HT1080 (cell line): ENCODE measurements around the gene LMAN1L. TPM values are rescaled to one million over a fixed set of nuclear protein-coding genes. Genes with fewer than 3 reads are reported as not detected.
A peak's percentile ranks its signal among the peaks of the same experiment; 100 is the strongest.

ENCODE experiments used
- DNase-seq: peaks from one replicate; pipeline ENCODE4 v3.0.0-alpha.2; 2015; ENCODE audit warnings: low read depth
- total RNA-seq: library from RNA; depleted of rRNA; stranded (reverse); fragments of >200 nt; shearing (Covaris generic); gene quantifications from 2 replicates; pipeline ENCODE4 v1.2.3, GENCODE V29; 2014

LMAN1L gene
- total RNA-seq, 1 experiment from 2014 or later = 0.05 TPM

DNA sequence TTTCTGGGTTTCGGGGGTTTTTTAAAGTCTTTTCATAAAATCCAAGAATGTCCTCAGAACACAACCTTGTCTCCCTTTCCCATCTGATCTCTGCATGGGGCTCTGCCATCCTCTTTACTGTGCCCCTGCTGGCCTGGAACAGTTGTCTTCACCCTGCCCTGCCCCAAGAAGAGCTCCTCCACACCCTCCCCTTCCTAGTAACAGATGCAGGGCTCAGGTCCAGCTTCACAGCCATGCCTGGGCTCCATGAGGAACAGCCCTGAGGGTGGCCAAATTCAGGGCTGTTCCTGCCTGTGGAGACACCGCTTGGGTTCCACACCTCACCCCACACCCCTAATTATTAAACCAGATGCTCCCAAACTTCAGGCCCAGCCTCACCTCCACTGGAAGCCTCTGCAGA lies 43.2 kb downstream of the LMAN1L start:
- no peak for DNase-seq

DNA sequence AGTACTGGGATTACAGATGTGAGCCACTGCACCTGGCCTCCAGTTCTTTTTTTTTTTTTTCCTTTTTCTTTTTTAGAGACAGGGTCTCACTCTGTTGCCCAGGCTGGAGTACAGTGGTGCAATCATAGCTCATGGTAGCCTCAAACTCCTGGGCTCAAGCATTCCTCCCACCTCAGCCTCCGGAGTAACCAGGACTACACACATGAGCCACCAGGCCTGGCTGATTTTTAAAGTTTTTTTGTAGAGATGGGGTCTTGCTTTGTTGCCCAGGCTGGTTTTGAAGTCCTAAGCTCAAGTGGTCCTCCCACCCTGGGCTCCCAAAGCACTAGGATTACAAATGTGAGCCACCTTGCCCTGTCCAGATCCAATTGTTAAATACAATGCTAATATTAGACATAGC lies 43.9 kb downstream of the LMAN1L start:
- DNase-seq = no peak

DNA sequence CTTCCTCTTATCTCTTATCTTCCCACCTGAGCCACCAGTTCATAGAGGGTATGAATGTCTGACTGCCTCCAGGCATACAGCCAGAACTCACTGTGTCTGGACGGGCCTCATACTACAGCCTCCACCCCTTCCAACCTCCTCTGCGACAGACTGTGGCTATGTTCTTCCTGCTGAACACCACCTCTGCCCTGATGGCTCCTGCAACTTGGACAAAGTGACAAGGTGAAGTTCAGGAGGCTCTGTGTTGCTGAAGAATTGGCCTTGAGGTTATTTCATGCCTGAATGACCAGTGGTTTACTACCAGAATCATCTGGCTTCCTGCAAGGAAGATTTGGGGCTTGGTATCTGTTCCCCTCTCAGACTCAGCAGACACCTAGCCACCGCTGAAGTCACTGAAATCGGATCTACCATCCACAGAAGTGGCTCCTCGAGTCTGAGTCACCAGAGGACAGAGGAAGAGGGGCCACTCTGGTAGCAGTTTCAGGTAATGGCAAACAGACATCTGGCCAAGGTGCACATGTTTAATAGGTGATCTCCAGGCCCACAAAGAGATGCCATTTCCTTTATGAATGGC lies 44.5 kb downstream of the LMAN1L start:
- DNase-seq = no peak

DNA sequence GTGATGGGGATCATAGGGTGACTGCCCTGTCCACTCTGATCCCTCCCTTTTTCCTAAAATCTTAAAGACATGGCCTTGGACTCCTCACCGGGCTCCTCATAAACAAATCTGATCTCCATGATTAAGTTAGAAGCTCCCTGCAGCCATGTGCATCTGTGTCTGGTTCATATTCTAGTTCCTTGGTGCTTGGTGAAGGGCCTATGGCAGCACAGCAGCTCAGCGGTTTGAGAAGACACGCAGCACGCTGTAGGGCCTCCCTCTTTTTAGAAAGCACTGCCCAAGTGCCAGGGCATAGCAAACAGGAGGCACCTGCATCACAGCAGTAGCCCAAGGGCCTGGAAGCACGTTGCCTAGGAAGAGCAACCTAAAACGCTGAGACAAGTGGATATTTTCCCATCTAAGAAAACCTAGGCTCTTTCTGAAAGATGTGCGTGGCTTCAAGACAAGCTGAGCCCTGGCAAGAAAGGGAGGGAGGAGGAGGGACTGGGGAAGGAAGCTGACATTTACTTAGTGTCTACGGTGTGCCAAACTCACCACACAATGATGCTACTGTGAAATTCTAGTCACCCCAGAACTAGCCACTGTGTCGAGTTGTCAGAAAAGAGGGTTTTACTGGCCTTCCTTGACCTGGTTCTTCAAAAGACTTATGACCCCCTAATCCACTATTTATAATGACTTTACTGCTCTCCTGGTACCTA lies 45.2 kb downstream of the LMAN1L start:
- no peak for DNase-seq

DNA sequence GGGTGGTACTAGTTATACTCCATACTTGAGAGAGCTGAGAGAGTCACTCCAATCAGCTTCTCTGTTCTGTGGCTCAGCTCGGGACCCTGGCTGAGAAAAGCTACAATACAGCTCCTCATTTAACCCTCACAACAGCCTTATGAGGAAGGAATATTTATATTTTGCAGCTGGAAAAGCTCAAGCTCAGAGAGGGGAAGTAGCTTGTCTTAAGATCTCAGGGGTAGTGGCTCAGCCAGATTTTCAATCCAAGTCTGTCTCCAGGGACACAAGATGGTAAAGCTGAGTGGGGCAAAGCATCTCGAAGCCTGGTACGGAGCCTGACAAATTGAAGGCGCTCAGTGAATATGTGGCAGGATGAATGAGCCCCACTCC lies 45.7 kb downstream of the LMAN1L start:
- DNase-seq = no peak

DNA sequence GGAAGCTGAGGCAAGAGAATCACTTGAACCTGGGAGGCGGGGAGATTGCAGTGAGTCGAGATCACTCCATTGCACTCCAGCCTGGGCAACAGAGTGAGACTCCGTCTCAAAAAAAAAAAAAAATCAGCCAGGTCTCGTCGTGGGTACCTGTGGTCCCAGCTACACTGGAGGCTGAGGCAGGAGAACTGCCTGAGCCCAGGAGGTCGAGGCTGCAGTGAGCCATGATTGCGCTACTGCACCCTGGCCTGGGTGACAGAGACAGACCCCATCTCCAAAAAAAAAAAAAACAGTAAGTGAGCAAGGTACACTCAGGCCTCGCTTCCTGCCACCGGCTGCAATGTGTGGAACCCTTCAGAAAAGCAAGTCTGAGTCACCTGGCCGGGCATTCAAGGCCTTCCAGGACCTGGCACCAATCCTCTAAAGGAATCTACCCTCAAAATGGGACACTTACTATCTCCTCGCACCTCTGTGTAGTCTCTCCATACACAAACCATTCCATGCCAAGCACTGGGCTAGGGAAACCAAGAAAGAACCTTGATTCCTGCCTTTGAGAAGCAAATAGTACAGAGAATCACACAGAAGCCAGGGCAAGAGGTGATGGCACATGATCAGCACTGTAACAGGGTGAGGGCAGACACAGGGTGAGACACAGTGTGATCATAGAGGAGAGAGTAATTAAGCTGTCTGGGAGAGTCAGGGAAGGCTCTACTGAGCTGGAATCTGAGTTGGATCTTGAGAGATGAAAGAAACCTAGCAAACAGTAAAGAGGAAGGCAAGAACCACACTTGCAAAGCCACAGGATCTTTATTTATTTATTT lies 50.8 kb downstream of the LMAN1L start:
- DNase-seq = peak; percentile 77

DNA sequence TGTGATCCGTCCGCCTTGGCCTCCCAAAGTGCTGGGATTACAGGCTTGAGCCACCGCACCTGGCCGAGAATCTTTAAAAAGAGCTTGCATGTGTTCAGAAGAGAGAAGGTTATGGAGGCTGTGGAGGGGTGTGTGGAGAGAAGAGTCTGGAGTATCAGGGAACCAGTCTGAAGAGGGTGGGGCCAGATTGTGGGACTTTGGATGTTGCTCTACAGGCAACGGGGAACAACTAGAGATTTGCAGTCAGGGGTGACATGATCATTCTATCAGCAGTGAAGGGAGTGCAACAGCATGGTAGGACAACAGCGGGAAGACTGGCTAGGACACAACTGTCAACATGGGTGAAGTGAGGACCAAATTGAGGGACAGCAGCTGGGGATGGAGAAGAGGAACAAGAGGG lies 51.7 kb downstream of the LMAN1L start:
- DNase-seq = no peak

DNA sequence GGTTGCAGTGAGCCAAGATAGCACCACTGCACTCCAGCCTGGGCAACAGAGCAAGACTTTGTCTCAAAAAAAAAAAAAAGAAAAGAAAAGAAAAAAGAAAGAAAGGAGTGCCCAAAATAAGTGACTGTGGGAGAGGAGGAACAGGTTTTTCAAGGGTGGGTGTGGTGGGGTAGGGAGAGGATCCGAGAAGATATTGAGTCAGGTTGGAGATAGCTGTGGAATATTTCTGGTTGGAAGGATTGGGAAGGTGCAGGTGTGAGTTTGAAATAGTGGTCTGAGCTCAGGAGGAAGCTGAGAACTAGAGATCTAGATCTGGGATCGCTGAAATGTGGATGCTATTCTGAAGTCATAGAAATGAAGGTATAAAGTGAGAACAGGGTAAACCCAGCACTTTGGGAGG lies 52.7 kb downstream of the LMAN1L start:
- DNase-seq = no peak

DNA sequence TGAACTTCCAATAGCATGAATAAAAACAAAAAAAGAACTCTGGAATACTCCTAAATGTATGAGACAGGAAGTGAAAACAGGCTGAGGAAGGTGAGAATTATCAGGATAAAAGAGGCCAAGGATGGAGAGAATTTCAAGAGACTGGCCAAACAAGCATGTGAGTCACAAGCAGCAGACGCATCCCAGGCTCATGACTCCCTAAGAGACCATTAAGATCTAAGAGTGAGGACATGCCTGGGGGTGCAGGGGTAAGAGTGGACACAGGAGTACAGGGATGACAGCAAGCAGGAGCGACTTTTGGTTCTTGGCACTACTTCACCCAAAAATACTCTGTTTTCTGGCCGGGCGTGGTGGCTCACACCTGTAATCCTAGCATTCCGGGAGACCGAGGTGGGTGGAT lies 53.5 kb downstream of the LMAN1L start:
- DNase-seq = peak; percentile 73

DNA sequence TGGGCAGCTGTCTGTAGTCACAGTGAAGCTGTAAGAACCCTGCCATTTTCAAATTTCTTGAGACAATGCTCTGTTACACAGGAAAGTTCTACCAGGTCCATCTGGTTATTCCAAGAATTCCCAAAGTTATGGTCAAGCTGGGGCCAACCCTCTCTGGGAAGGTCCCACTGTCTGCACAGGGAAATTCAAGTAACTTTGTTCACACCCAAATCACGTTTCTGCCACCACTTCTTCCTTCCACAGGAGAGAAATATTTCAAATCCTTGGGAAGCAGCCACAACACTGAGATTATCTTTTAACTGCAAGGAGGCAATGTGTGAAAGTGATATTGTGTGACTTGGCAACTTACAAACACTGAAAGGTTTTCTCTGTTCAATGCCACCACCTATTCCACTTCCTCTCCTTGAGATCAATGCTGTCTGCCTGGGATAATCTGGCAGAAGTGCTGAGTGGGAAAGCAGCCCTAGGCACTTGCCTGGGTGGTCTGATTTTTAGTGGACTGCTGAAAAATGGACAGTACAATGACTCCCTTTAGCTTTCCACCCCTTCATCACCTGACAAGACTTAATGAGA lies 54.9 kb downstream of the LMAN1L start:
- DNase-seq = no peak

DNA sequence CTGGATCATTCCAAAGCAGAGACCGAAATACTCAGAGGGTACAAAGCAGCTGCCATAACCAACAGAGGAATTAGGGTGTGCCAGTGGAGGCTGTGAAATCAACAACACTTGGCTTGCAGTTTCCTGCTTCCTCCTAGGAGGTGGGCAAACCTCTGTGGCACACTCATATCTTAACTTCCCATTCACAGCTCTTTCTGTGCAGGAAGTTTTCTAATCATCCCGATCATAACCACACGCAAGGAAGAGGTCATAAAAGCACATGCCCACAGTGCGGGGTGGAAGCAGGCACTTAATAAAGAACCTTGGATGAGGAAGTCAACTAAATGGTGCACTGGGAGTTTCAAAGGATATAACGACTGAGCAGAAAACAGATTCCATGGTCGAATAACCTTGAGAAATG lies 55.4 kb downstream of the LMAN1L start:
- DNase-seq = no peak

DNA sequence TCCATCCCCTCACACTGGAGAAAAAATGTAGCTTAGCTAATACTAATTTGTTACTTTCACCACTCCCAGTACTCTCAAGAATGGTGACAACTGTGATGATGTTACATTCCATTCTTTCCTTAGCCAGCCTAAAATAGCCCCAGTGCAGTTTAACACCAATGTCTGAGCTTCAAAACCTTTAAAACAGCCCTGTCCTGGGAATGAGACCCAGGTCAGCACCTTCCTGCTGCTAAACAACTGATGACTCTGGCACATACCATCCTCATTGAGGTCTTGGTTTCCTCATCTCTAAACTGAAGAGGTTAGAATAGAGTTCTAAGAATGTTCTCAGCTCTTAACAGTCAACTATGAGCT lies 56.7 kb downstream of the LMAN1L start:
- no peak for DNase-seq

DNA sequence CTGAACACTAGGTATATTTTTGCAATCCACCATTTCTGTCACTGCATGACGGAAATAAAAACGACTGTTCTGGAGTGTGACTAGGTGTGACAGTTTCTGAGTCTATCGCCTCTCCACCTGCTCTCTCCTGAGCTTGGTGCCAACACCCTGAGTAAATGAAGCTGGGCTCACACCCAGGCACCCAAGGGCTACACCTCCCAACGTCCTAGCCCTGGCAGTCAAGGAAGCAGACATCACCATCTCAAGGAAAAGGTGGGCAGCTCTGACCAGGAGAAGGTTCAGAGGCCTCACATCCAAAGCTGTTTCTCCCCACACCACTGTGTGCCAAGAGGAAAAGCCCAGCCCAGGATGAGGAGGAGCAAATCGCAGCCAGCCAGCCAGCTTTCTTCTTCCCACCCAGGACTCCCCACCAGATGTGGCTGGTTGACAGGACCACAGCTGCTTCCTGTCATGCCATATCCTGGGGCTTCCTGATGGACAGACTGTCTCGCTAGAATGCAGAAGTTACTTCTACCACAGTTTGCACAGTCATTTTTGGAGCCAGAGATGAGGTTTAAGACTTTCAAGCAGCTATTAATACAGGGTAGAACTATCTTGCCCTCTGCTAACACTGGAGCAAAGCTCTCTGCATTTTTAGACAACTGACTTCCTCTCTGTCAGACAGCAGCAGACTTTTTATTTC lies 57.2 kb downstream of the LMAN1L start:
- DNase-seq = peak; percentile 20

DNA sequence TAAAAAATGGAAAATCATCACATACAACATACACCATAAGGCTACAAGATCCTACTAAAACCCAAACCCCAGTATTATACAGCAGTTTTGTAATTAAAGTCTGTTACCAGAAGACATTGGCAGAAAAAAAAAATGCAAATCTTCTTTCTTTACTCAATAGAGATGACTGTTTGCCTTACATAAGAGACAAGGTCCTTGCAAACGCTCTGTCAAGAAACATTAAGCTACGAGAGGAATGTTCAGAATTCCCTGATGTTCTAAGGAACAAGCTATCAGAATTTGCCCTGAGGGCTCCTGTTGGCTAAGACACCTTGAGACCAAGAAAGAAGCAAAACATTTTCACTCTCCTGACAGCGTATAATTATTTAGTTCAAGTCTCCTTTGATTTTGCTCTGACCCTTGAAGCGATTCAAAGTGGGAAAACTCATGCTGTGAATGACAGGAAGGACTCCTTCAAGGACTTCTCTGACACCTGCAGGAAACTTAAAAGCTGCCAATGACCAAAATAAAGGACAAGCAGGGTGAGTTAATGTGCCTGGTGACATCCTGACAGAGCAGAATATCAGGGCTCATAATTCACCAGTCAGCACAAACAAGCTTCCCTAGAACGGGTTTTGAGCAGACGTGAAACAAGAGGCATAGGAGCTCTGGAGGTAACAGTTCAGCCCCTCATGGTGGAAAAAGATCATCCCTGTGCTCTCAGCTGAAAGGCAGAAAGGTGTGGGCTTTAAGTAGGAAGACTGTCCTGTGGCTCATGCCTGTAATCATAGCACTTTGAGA lies 58.0 kb downstream of the LMAN1L start:
- no peak for DNase-seq

DNA sequence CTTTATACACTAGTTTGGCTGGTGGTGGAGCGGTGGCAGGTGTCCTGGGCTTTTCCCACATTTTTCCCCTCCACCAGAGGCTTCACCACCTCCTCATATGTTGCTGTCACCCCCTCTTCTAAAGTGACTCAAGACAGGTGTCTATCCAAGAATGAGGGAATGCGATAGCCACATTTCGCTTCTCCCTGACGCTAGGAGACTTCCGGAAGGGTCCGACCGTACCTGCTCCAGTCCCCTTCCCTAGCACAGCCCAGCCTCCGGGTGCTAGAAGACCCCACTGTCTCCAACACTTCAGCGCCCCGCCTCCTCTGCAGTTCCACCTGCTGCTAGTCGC lies 60.0 kb downstream of the LMAN1L start:
- DNase-seq = no peak

DNA sequence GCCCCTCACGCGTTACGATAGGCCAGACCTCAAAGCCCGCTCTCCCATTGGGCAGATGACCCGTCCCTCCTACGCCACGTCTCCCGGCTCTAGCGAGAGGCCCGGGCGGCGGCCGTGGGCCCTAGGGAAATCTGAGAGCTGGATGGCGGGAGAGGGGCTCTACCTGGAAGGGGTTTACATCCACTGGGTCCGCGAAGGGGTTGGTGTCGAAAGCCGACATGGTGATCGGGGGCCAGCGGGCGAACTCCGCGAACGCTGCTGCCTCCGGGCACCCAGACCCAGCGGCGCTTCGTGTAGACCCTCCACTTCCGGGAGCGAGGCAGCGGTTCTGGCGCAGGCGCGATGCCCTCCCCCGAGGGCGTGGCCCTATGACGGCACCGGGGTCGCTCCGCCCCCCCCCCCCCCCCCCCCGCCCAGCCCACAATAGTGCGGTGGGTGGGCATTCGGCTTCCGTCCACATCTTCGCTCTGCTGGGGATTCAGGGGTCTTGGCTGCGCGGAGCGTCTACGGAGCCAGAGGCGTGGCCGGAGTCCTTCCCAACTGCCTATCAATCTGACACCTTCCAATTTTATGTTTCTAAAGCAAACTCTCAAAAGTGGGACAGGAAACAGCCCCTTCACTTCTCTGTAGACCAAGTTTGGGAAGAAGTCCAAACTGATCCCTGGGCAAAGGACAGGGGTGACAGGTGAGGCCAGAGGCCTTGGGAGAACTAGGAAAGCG lies 60.6 kb downstream of the LMAN1L start, which contains the start of gene SCAMP2:
Gene SCAMP2 (minus strand): TSS at position 330 of the 720 bp plus-strand sequence. CDS start 110 bp downstream, at position 220.
- DNase-seq = peak; percentile 90

DNA sequence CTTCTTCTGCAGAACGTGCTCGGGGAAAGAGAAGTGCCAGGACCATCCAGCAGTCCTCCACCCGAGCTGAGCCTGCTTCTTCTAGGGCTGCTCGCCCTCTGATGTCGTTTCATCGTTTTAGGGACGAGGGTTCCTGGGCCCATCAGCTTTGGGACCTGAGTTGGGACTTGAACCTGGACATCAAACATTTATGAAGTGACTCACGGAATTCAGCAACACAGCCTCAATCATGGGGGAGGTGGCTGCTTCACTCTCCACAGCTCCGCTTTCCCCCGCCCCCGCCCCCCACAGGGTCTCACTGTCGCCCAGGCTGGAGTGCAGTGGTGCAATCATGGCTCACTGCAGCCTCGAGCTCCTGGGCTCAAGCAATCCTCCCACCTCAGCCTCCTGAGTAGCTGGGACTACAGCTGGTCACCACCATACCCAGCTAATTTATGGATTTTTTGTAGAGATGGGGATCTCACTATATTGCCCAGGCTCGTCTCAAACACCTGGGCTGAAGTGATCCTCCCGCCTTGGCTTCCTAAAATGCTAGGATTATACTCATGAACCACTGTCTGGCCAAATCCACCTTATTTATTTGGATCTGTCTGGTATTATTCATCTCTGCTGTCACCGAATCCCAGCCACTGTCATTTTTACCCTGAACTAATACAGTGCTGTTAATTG lies 61.3 kb downstream of the LMAN1L start:
- DNase-seq = peak; percentile 20
